ENCODE results near the gene TCEAL2. TPM values are rescaled to one million over a fixed set of nuclear protein-coding genes. Genes with fewer than 3 reads are reported as not detected.
"Not testable (repeated sequence)": the region's sequence is repeated elsewhere in the genome, so short reads cannot be mapped to it uniquely, and the experiment has no call there.

Gene TCEAL2
- total RNA-seq, result 10 to 100 TPM in 3 of 4 donors, 1 to 10 TPM in 1; 3.1 to 20.6 (median 19.4) TPM
- 7.6 TPM for polyA plus RNA-seq
- long read RNA-seq, donor 1, transcript TCEAL2-202 (3 exons, 1,100 nt), result major isoform, 7 of 7 reads
- long read RNA-seq, donor 1, partial matches to known transcripts, result 0 of 7 reads
- long read RNA-seq, donor 1, other reads (novel, unspliced or antisense), result 0 of 7 reads
- long read RNA-seq, donor 2, transcript TCEAL2-202 (3 exons, 1,100 nt), result major isoform, 7 of 8 reads
- long read RNA-seq, donor 2, partial matches to known transcripts, result 0 of 8 reads
- long read RNA-seq, donor 2, other reads (novel, unspliced or antisense), result 1 of 8 reads
- long read RNA-seq, donor 3, transcript TCEAL2-202 (3 exons, 1,100 nt), result major isoform, 12 of 14 reads
- long read RNA-seq, donor 3, partial matches to known transcripts, result 0 of 14 reads
- long read RNA-seq, donor 3, other reads (novel, unspliced or antisense), result 2 of 14 reads
- long read RNA-seq, donor 4, transcript TCEAL2-202 (3 exons, 1,100 nt), result major isoform, 19 of 20 reads
- long read RNA-seq, donor 4, partial matches to known transcripts, result 0 of 20 reads
- long read RNA-seq, donor 4, other reads (novel, unspliced or antisense), result 1 of 20 reads

DNA sequence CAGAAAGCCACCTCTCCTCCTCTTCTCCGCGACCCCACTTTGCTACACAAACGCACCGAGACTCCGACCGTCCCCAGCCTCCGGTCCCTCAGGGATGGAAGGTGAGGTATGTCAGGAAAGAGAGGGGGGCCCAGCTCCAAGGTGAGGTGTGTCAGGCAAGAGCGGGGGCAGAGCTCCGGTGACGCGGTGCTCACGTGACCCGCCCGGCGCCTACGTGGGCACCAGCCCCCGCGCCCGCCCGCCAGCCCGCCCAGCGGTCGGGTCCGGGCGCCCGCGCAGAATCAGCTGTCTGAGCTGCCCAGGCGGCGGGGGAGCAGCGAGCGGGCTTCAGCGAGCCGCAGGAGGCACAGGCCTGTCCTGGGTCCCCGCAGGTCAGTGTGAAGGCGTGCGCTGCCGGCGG, at the start of gene TCEAL2:
TCEAL2 (plus strand) TSS at position 244 of the 400 bp plus-strand sequence. CDS start 1,152 bp downstream, outside the sequence.
- intact Hi-C loops (cut with DNase I); H3K27me3 ChIP-seq (ENCODE audit: control insufficient read depth, insufficient read depth); H3K9me3 ChIP-seq (ENCODE audit: control insufficient read depth, low read length); H3K4me3 ChIP-seq (ENCODE audit: low read length); H3K4me1 ChIP-seq (ENCODE audit: control insufficient read depth, insufficient read depth, low read length); H3K27ac ChIP-seq (ENCODE audit: low read length): not testable (repeated sequence)
- WGBS, result under 1% methylated on average over 27 of the region's 38 CpGs
- peak in 2 of 3 donors; percentile 60 to 68 for DNase-seq
- peak; percentile 75 to 92 for ATAC-seq

DNA sequence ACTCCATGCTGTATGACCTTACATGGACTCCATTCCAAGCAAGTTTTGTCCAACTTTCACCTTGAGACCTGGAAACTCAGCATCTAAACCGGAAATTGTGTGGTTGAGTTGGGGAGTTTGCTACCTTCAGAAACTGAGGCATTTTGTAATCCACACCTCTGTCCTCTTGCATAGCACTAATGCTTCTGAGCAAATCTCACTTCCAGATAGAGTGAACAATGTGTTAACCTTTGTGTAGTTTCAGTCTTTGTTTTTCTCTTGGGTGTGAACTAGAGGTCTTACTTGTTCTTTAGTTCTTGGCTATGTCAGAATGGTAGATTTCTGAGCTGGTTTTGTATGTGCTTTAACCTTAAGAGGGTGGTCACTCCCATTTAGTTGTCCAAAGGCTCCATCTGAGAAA, 48.1 kb upstream of the TCEAL2 start:
- no peak overlapping the region for H3K27ac ChIP-seq (ENCODE audit: low read length)
- DNase-seq (no peak), ATAC-seq (no peak)
- H3K9me3 ChIP-seq (ENCODE audit: control insufficient read depth, low read length), result no peaks in the 10 kb centered on the region
- intact Hi-C loops (cut with DNase I), result no loop called here
- no peaks in the 10 kb centered on the region for H3K4me1 ChIP-seq (ENCODE audit: control insufficient read depth, insufficient read depth, low read length)
- WGBS, result 59% methylated on average over 1 of the region's 1 CpG
- no peak overlapping the region for H3K4me3 ChIP-seq (ENCODE audit: low read length)
- no peaks in the 10 kb centered on the region for H3K27me3 ChIP-seq (ENCODE audit: control insufficient read depth, insufficient read depth)

DNA sequence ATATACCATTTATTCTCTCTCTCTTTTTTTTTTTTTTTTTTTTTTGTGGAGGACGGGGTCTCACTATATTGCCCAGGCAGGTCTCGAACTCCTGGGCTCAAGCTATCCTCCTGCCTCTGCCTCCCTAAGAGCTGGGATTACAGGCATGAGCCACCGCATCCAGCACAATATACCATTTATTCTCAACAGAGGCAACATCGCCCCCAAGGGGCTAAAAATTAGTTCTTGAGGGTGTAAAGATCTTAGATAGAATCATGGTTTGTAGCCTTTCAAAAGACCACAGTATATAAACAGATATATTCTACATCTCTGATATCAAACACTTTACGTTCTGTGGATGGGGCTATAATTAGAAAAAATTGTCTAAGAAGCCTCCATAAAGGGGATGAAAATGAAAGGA, 39.8 kb upstream of the TCEAL2 start:
- Histone ChIP-seq H3K4me3 (ENCODE audit: low read length) (no peak overlapping the region), H3K27ac (ENCODE audit: low read length) (no peak overlapping the region), H3K4me1 (ENCODE audit: control insufficient read depth, insufficient read depth, low read length) (no peaks in the 10 kb centered on the region), H3K27me3 (ENCODE audit: control insufficient read depth, insufficient read depth) (no peaks in the 10 kb centered on the region), H3K9me3 (ENCODE audit: control insufficient read depth, low read length) (no peaks in the 10 kb centered on the region)
- intact Hi-C loops (cut with DNase I), result no loop called here
- ATAC-seq, result no peak
- 32% methylated on average over 5 of the region's 5 CpGs for WGBS
- DNase-seq, result no peak

GRCh38 chrX:102113367-102113766, 12.1 kb upstream of the TCEAL2 start:
- no peak for ATAC-seq
- 64% methylated on average over 4 of the region's 4 CpGs for WGBS
- intact Hi-C loops (cut with DNase I), result no loop called here

DNA sequence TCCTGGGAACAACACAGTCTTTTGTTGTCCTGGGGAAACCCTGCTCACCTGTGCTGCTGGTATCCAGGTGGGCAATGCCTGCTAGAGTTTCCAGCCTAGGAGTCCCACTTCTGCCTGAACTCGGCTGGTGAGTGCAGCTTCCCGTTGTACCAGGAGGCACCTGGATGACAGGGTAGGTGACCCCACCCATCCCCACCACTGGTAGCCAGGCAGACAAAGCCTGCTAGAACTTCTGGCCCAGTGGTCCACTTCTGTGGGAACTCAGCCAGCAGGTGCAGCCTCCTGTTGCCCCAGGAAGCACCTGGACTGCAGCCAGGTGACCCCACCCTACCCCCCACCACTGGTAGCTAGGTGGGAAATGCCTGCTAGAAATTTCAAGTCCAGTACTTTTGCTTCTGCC, 9.7 kb upstream of the TCEAL2 start:
- no peak for ATAC-seq
- Histone ChIP-seq H3K4me3 (ENCODE audit: low read length) (no peak overlapping the region), H3K9me3 (ENCODE audit: control insufficient read depth, low read length) (no peaks in the 10 kb centered on the region), H3K4me1 (ENCODE audit: control insufficient read depth, insufficient read depth, low read length) (no peaks in the 10 kb centered on the region), H3K27ac (ENCODE audit: low read length) (no peak overlapping the region), H3K27me3 (ENCODE audit: control insufficient read depth, insufficient read depth) (no peaks in the 10 kb centered on the region)
- intact Hi-C loops (cut with DNase I), result no loop called here
- no peak for DNase-seq
- 82% methylated on average over 2 of the region's 2 CpGs for WGBS

More at GRCh38 chrX:102113367-102113766, 12.1 kb upstream of the TCEAL2 start:
- Histone ChIP-seq H3K4me3 (ENCODE audit: low read length) (no peak overlapping the region), H3K9me3 (ENCODE audit: control insufficient read depth, low read length) (no peaks in the 10 kb centered on the region), H3K27ac (ENCODE audit: low read length) (no peak overlapping the region), H3K4me1 (ENCODE audit: control insufficient read depth, insufficient read depth, low read length) (no peaks in the 10 kb centered on the region), H3K27me3 (ENCODE audit: control insufficient read depth, insufficient read depth) (no peaks in the 10 kb centered on the region)
- DNase-seq, result no peak

- H3K4me1 ChIP-seq (ENCODE audit: control insufficient read depth, insufficient read depth, low read length); DNase-seq; H3K27me3 ChIP-seq (ENCODE audit: control insufficient read depth, insufficient read depth); H3K4me3 ChIP-seq (ENCODE audit: low read length); H3K27ac ChIP-seq (ENCODE audit: low read length); H3K9me3 ChIP-seq (ENCODE audit: control insufficient read depth, low read length); intact Hi-C loops (cut with DNase I): not testable (repeated sequence)
- WGBS, result 12% methylated on average over 9 of the region's 10 CpGs
- ATAC-seq, result peak in 1 of 2 donors; percentile 29
Measured at GRCh38 chrX:102125014-102125413, 465 bp upstream of the TCEAL2 start.

- H3K27me3 ChIP-seq (ENCODE audit: control insufficient read depth, insufficient read depth); H3K27ac ChIP-seq (ENCODE audit: low read length); H3K9me3 ChIP-seq (ENCODE audit: control insufficient read depth, low read length); DNase-seq; H3K4me1 ChIP-seq (ENCODE audit: control insufficient read depth, insufficient read depth, low read length); intact Hi-C loops (cut with DNase I); H3K4me3 ChIP-seq (ENCODE audit: low read length): not testable (repeated sequence)
- peak in 1 of 2 donors; percentile 23 for ATAC-seq
- 13% methylated on average over 21 of the region's 21 CpGs for WGBS
Measured at GRCh38 chrX:102126080-102126818, 770 bp downstream of the TCEAL2 start.

GRCh38 chrX:102126863-102127262, 1.4 kb downstream of the TCEAL2 start:
- no peak for DNase-seq
- Histone ChIP-seq H3K27me3 (ENCODE audit: control insufficient read depth, insufficient read depth) (no peaks in the 10 kb centered on the region), H3K27ac (ENCODE audit: low read length) (no peak overlapping the region), H3K9me3 (ENCODE audit: control insufficient read depth, low read length) (no peaks in the 10 kb centered on the region), H3K4me3 (ENCODE audit: low read length) (no peak overlapping the region), H3K4me1 (ENCODE audit: control insufficient read depth, insufficient read depth, low read length) (no peaks in the 10 kb centered on the region)
- intact Hi-C loops (cut with DNase I), result no loop called here
- no peak for ATAC-seq
- WGBS, result 39% methylated on average over 8 of the region's 8 CpGs

DNA sequence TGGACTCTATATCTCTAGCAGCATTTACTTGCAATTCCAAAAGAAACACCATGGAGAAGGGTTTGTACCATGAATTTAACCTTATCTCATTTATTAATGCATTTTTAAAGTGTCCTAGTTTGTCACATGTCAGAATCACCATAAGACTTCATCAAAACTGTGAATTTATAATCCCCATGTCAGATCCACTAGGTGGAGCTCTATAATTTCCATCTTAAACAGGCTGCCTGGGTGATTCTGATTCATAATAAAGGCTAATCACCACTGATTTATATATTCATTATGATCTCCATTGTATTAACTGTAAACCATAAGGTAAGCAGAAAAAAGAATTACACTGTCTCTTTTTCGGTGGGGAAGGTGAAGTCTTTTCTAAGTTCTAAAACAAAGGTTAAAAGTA, 4.0 kb downstream of the TCEAL2 start:
- Histone ChIP-seq H3K4me1 (ENCODE audit: control insufficient read depth, insufficient read depth, low read length) (no peaks in the 10 kb centered on the region), H3K27me3 (ENCODE audit: control insufficient read depth, insufficient read depth) (no peaks in the 10 kb centered on the region), H3K9me3 (ENCODE audit: control insufficient read depth, low read length) (no peaks in the 10 kb centered on the region), H3K4me3 (ENCODE audit: low read length) (no peak overlapping the region), H3K27ac (ENCODE audit: low read length) (no peak overlapping the region)
- DNase-seq (no peak), ATAC-seq (no peak)
- WGBS, result 66% methylated on average over 1 of the region's 1 CpG
- intact Hi-C loops (cut with DNase I), result no loop called here

GRCh38 chrX:102138064-102138463, 12.6 kb downstream of the TCEAL2 start:
- no peaks in the 10 kb centered on the region for H3K4me1 ChIP-seq (ENCODE audit: control insufficient read depth, insufficient read depth, low read length)
- ATAC-seq, result no peak
- no peak overlapping the region for H3K4me3 ChIP-seq (ENCODE audit: low read length)
- no peak overlapping the region for H3K27ac ChIP-seq (ENCODE audit: low read length)
- DNase-seq, result no peak
- intact Hi-C loops (cut with DNase I), result no loop called here
- no peaks in the 10 kb centered on the region for H3K27me3 ChIP-seq (ENCODE audit: control insufficient read depth, insufficient read depth)
- H3K9me3 ChIP-seq (ENCODE audit: control insufficient read depth, low read length), result no peaks in the 10 kb centered on the region
- WGBS, result 32% methylated on average over 4 of the region's 4 CpGs

GRCh38 chrX:102140876-102141275, 15.4 kb downstream of the TCEAL2 start:
- WGBS, result 35% methylated on average over 16 of the region's 16 CpGs
- H3K4me1 ChIP-seq (ENCODE audit: control insufficient read depth, insufficient read depth, low read length); H3K27me3 ChIP-seq (ENCODE audit: control insufficient read depth, insufficient read depth); H3K27ac ChIP-seq (ENCODE audit: low read length); H3K4me3 ChIP-seq (ENCODE audit: low read length); DNase-seq; ATAC-seq; H3K9me3 ChIP-seq (ENCODE audit: control insufficient read depth, low read length); intact Hi-C loops (cut with DNase I): not testable (repeated sequence)
